Glutamatergic neuron (in vitro differentiated cells): ENCODE data around the gene LAMC2. TPM values are rescaled to one million over a fixed set of nuclear protein-coding genes. Genes with fewer than 3 reads are reported as not detected.

ENCODE experiments used
- DNase-seq: peaks from one replicate; pipeline ENCODE4 v3.0.0; 2022
- H3K27ac Mint-ChIP-seq: one replicate; pipeline ENCODE4 v1.8.0; 2020; ENCODE audit warnings: mild to moderate bottlenecking, mixed read lengths, inconsistent platforms; ENCODE audit not compliant: unreplicated experiment
- H3K27me3 Mint-ChIP-seq: one replicate; pipeline ENCODE4 v1.8.0; 2020; ENCODE audit warnings: mild to moderate bottlenecking, moderate library complexity, mixed read lengths, inconsistent platforms; ENCODE audit not compliant: unreplicated experiment
- H3K36me3 Mint-ChIP-seq: one replicate; pipeline ENCODE4 v1.8.0; 2020; ENCODE audit warnings: mild to moderate bottlenecking, mixed read lengths, inconsistent platforms; ENCODE audit not compliant: unreplicated experiment
- H3K4me1 Mint-ChIP-seq: one replicate; pipeline ENCODE4 v1.8.0; 2020; ENCODE audit warnings: mild to moderate bottlenecking, low read depth, mixed read lengths, inconsistent platforms; ENCODE audit not compliant: unreplicated experiment
- H3K4me3 Mint-ChIP-seq: one replicate; pipeline ENCODE4 v1.8.0; 2020; ENCODE audit warnings: mild to moderate bottlenecking, mixed read lengths, inconsistent platforms; ENCODE audit not compliant: unreplicated experiment
- H3K9me3 Mint-ChIP-seq: one replicate; pipeline ENCODE4 v1.8.0; 2020; ENCODE audit warnings: mild to moderate bottlenecking, moderate library complexity, mixed read lengths, inconsistent platforms; ENCODE audit not compliant: unreplicated experiment
- total RNA-seq: library from RNA; stranded (reverse); fragmentation: NEBNext Ultra II Directional; extraction: Animal tissue kit (Norgen Biotek cat#: 25700); gene quantifications from one replicate; pipeline ENCODE4 v1.2.1, GENCODE V29; 2021; ENCODE audit not compliant: unreplicated experiment
- TF ChIP-seq, protein P1 (sequence below): fragments of 200-600 bp; sonication (generic); IDR thresholded peaks from one replicate; pipeline ENCODE4 v1.5.0; 2021; ENCODE audit not compliant: partially characterized antibody, unreplicated experiment

The LAMC2 gene
- total RNA-seq, 1 donor from 2014 or later, result 2.8 TPM

DNA sequence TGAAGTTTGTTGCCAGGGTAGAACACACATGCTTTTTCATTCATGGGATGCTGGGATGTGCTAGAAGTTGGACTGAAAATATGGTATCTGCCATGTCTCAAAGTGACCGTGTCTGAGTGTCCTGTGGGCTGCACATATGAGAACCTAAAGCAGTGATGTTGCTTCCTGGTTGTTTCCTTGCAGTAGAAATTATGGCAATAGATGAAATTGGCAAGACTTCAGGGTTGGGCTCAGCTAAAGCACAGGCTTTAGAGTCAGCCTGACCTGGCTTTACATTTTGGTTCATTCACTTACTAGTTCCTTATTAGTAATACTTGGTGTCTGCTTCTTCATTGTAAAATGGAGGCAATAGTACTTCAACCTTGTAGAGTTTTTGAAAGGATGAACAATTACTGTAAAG is 2.2 kb downstream of the LAMC2 start:
- TF ChIP-seq, protein P1, sequence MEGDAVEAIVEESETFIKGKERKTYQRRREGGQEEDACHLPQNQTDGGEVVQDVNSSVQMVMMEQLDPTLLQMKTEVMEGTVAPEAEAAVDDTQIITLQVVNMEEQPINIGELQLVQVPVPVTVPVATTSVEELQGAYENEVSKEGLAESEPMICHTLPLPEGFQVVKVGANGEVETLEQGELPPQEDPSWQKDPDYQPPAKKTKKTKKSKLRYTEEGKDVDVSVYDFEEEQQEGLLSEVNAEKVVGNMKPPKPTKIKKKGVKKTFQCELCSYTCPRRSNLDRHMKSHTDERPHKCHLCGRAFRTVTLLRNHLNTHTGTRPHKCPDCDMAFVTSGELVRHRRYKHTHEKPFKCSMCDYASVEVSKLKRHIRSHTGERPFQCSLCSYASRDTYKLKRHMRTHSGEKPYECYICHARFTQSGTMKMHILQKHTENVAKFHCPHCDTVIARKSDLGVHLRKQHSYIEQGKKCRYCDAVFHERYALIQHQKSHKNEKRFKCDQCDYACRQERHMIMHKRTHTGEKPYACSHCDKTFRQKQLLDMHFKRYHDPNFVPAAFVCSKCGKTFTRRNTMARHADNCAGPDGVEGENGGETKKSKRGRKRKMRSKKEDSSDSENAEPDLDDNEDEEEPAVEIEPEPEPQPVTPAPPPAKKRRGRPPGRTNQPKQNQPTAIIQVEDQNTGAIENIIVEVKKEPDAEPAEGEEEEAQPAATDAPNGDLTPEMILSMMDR, result no peak
- Mint-ChIP-seq H3K27me3 (peaks cover 2% of the 10 kb centered on the region), H3K4me1 (no peaks in the 10 kb centered on the region), H3K9me3 (peaks cover 3% of the 10 kb centered on the region), H3K36me3 (no peaks in the 10 kb centered on the region), H3K27ac (no peak overlapping the region), H3K4me3 (no peak overlapping the region)
- no peak for DNase-seq

DNA sequence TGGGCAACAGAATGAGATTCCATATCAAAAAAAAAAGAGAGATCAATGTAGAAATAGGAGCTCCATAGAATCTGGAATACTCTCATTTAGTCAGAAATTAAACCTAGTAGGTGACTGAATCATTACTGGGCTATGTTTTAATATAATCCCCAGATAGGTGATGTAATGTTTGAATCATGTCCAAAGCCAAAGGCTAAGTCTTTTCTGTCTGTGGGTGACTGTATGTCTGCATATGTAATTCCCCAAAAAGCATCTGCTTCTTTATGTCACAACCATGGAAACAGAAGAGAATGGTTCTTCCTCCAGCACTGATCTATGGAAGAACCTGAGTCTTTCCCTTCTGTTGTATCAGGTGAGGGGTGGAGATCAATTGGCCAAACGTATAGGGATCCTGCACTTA is 5.8 kb downstream of the LAMC2 start:
- Mint-ChIP-seq H3K36me3 (no peaks in the 10 kb centered on the region), H3K27me3 (no peaks in the 10 kb centered on the region), H3K27ac (no peak overlapping the region), H3K4me1 (no peaks in the 10 kb centered on the region), H3K4me3 (no peak overlapping the region), H3K9me3 (no peaks in the 10 kb centered on the region)
- TF ChIP-seq, protein P1, result no peak
- DNase-seq, result no peak

DNA sequence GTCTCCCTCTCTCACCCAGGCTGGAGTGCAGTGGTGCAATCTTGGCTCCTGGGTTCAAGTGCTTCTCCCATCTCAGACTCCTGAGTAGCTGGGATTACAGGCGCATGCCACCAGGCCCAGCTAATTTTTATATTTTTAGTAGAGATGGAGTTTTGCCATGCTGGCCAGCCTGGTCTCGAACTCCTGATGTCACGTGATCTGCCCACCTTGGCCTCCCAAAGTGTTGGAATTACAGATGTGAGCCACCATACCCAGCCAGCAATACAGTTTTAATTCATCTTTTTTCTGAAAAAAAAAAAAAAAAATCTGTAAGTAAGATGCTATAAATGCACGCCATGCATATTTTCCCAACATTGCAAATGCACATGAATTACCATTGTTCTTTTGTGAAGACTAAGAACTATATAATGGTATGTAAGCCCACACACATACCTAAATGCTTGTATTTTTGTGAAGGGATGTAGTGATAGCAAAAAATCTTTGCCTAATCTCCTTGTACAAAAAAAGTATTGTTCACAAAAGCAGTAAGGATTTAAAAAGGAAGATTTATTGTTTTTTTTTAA is 8.0 kb downstream of the LAMC2 start:
- DNase-seq, result no peak
- Mint-ChIP-seq H3K27me3 (peaks cover 2% of the 10 kb centered on the region), H3K27ac (no peak overlapping the region), H3K9me3 (peaks cover 2% of the 10 kb centered on the region), H3K4me1 (peaks cover 3% of the 10 kb centered on the region), H3K36me3 (no peaks in the 10 kb centered on the region), H3K4me3 (no peak overlapping the region)
- TF ChIP-seq, protein P1, result no peak

DNA sequence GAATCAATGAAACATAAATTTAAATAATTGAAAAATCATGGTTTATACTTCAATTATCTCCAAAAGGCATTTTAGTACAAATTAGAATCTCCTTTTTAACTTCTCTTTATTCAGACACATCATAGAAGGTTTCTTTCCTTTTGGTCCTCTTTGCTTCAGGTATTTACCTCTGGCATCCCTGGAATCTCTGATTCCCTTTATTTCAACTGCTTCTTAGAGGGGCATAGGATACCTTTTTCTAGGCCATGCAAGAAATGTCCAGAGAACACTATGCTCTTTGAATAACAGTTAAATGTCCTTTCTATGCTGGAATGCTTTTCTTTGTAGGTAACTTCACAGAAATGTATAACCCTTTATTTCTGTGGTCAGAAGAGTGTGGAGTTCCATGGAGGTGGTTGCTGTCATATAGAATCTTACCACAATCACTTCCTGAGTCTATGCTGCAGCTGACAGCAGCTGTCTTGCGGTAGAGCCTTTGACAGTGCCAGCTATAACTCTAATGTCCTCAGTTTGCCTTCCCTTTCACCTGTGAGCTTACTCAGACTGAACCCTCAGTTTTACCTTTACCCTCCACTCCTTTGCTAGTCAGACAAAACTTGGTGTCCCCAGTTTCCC is 8.6 kb downstream of the LAMC2 start:
- Mint-ChIP-seq H3K4me1 (peaks cover 3% of the 10 kb centered on the region), H3K27me3 (peaks cover 2% of the 10 kb centered on the region), H3K27ac (no peak overlapping the region), H3K4me3 (no peak overlapping the region), H3K36me3 (no peaks in the 10 kb centered on the region), H3K9me3 (peaks cover 2% of the 10 kb centered on the region)
- DNase-seq, result no peak
- TF ChIP-seq, protein P1, result no peak

DNA sequence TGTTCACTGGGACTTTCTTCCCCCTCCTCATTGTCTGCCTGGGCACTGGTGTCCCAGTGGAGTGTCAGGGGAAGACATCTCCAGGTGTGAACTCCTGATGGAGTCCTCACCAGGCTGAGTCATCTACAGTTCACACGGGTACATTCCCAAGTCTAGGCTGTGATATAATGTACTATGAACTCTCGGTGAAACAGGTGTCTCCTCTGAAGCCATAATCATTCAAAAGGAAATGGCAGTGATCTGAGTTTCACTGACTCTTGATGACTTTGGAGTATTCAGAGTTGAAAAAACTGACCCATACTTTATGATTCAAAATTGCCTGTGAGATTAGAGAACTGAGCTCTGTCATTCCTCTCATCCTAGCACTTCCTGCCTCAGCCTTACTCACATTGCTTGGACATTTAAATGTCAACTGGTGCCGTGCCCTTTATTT is 9.1 kb downstream of the LAMC2 start:
- H3K27me3 Mint-ChIP-seq, result peaks cover 2% of the 10 kb centered on the region
- no peak overlapping the region for H3K27ac Mint-ChIP-seq
- DNase-seq, result no peak
- TF ChIP-seq, protein P1, result no peak
- H3K4me1 Mint-ChIP-seq, result peaks cover 3% of the 10 kb centered on the region
- peaks cover 2% of the 10 kb centered on the region for H3K9me3 Mint-ChIP-seq
- H3K36me3 Mint-ChIP-seq, result no peaks in the 10 kb centered on the region
- no peak overlapping the region for H3K4me3 Mint-ChIP-seq
